SH-SY5Y (cell line): Measurements from ENCODE around the gene MEF2A.

Source experiments
- GATA2 ChIP-seq: IDR thresholded peaks from 2 replicates; pipeline ENCODE4 v1.6.1; 2011; ENCODE audit warnings: mild to moderate bottlenecking, low read depth, low read length
- GATA3 ChIP-seq: IDR thresholded peaks from 2 replicates; pipeline ENCODE4 v1.6.1; 2011; ENCODE audit warnings: low read depth, mild to moderate bottlenecking, low read length, moderate library complexity

GRCh38 chr15:99565299-99566156 lies at the start of gene MEF2A:
- TF ChIP-seq GATA2 = no peak
- no peak for TF ChIP-seq GATA3
